Colonic mucosa (tissue), 4 donors: ENCODE results near the gene GMDS. TPM values are rescaled to one million over a fixed set of nuclear protein-coding genes. Genes with fewer than 3 reads are reported as not detected.

ENCODE experiments used
- DNase-seq: peaks from one replicate; pipeline ENCODE4 v3.0.0-alpha.2; 2020
- H3K27ac ChIP-seq: fragments of 200-600 bp; one replicate; pipeline ENCODE4 v1.8.0; 2021
- H3K27me3 ChIP-seq: fragments of 200-600 bp; one replicate; pipeline ENCODE4 v1.8.0; 2021
- H3K36me3 ChIP-seq: fragments of 200-600 bp; one replicate; pipeline ENCODE4 v1.8.0; 2021
- H3K4me1 ChIP-seq: fragments of 200-600 bp; one replicate; pipeline ENCODE4 v1.8.0; 2021; ENCODE audit warnings: mild to moderate bottlenecking
- H3K4me3 ChIP-seq: fragments of 200-600 bp; one replicate; pipeline ENCODE4 v1.8.0; 2021
- H3K9ac ChIP-seq, 2 donors: one replicate each; pipeline ENCODE4 v1.7.0; 2013; ENCODE audit warnings: control low read depth in 2 of 2, low read depth in 2 of 2, low read length in 2 of 2
- H3K9me3 ChIP-seq: fragments of 200-600 bp; one replicate; pipeline ENCODE4 v1.8.0; 2021
- CTCF ChIP-seq: fragments of 200-600 bp; IDR thresholded peaks from one replicate; pipeline ENCODE4 v1.8.0; 2022; ENCODE audit warnings: antibody characterized with exemption, mild to moderate bottlenecking
- intact Hi-C: fragments of 100-400 bp; cut with DNase I; formaldehyde crosslinking; loops from one replicate; pipeline ENCODE4 v1.14.1; 2022
- total RNA-seq, 2 donors: library from RNA; stranded (reverse); fragmentation: NEBNext Ultra II Directional in 1 of 2; extraction: Animal tissue kit (Norgen Biotek cat#: 25700) in 1 of 2; gene quantifications; one replicate each; pipeline ENCODE4 v1.2.1, GENCODE V29; 2021
- donor health status: healthy.
- donor health status: DM: no; HTN: no; CAD: no.
- donor health status: DM: no; HTN: no; CAD: no.

The GMDS gene
- total RNA-seq, 2 donors from 2014 or later: 247 to 272 TPM

GRCh38 chr6:1838604-1839213, 406.7 kb downstream of the GMDS start:
- Histone ChIP-seq H3K27ac (no peak overlapping the region), H3K27me3 (no peaks in the 10 kb centered on the region), H3K9ac (no peak overlapping the region), H3K9me3 (no peaks in the 10 kb centered on the region), H3K4me1 (no peaks in the 10 kb centered on the region), H3K36me3 (no peaks in the 10 kb centered on the region), H3K4me3 (no peak overlapping the region)
- DNase-seq: no peak
- intact Hi-C loops: no loop called here
- TF ChIP-seq CTCF: no peak

- Histone ChIP-seq H3K9ac (no peak overlapping the region), H3K27ac (no peak overlapping the region), H3K27me3 (no peaks in the 10 kb centered on the region), H3K36me3 (no peaks in the 10 kb centered on the region), H3K4me1 (no peaks in the 10 kb centered on the region), H3K4me3 (no peak overlapping the region), H3K9me3 (no peaks in the 10 kb centered on the region)
- TF ChIP-seq CTCF: no peak
- intact Hi-C loops: no loop called here
- no peak for DNase-seq
These were observed 407.6 kb downstream of the GMDS start for GRCh38 chr6:1837826-1838225.

GRCh38 chr6:1836690-1837089, 408.7 kb downstream of the GMDS start:
- H3K4me1 ChIP-seq: no peaks in the 10 kb centered on the region

GRCh38 chr6:1834646-1835516, 410.5 kb downstream of the GMDS start:
- no peak overlapping the region for H3K4me3 ChIP-seq
- no peaks in the 10 kb centered on the region for H3K27me3 ChIP-seq
- no peaks in the 10 kb centered on the region for H3K9me3 ChIP-seq
- intact Hi-C loops: no loop called here
- no peak overlapping the region for H3K9ac ChIP-seq
- H3K36me3 ChIP-seq: no peaks in the 10 kb centered on the region
- DNase-seq: no peak
- no peak for TF ChIP-seq CTCF
- H3K27ac ChIP-seq: no peak overlapping the region
- H3K4me1 ChIP-seq: no peaks in the 10 kb centered on the region

More at GRCh38 chr6:1836690-1837089, 408.7 kb downstream of the GMDS start:
- intact Hi-C loops: no loop called here
- TF ChIP-seq CTCF: no peak
- Histone ChIP-seq H3K9ac (no peak overlapping the region), H3K27ac (no peak overlapping the region), H3K9me3 (no peaks in the 10 kb centered on the region), H3K36me3 (no peaks in the 10 kb centered on the region), H3K4me3 (no peak overlapping the region), H3K27me3 (no peaks in the 10 kb centered on the region)
- no peak for DNase-seq

GRCh38 chr6:1834207-1834606, 411.2 kb downstream of the GMDS start:
- no peak for DNase-seq
- no peak overlapping the region for H3K9ac ChIP-seq
- H3K27ac ChIP-seq: no peak overlapping the region
- no peaks in the 10 kb centered on the region for H3K36me3 ChIP-seq
- intact Hi-C loops: no loop called here
- H3K27me3 ChIP-seq: no peaks in the 10 kb centered on the region
- H3K9me3 ChIP-seq: no peaks in the 10 kb centered on the region
- no peak for TF ChIP-seq CTCF
- H3K4me3 ChIP-seq: no peak overlapping the region
- no peaks in the 10 kb centered on the region for H3K4me1 ChIP-seq
